ENCODE results near the gene GALT.

- no peak for TF ChIP-seq POLR2A (IDR thresholded peaks at IDR 0.05; ENCODE audit: low read length)
- no peak for TF ChIP-seq GATA1 (IDR thresholded peaks at IDR 0.05; ENCODE audit: low read depth, low read length)
These were observed 39.1 kb upstream of the GALT start for GRCh38 chr9:34607331-34607730.
